OCI-LY3 (cell line): ENCODE measurements around the gene RARRES1.

Experiments used
- H2AFZ ChIP-seq: fragments of 200-600, 300-600 bp; shearing (Covaris generic); 2 replicates; pipeline ENCODE4 v1.6.0; 2014; ENCODE audit warnings: antibody characterized with exemption, low read depth, low read length
- H3K27ac ChIP-seq: fragments of 200-600, 300-600 bp; sonication (generic); 2 replicates; pipeline ENCODE4 v1.5.1; 2014; ENCODE audit warnings: mild to moderate bottlenecking, low read length, moderate library complexity, mixed read lengths
- H3K27me3 ChIP-seq: fragments of 200-600, 300-600 bp; sonication (generic); 2 replicates; pipeline ENCODE4 v1.6.1; 2014; ENCODE audit warnings: low read depth, low read length, mixed read lengths
- H3K36me3 ChIP-seq: fragments of 200-600, 300-600 bp; sonication (generic); replicated peaks from 2 replicates; pipeline ENCODE3; 2014; ENCODE audit warnings: low read depth, low read length, mixed read lengths
- H3K4me1 ChIP-seq: fragments of 300-600, 200-600 bp; sonication (generic); 2 replicates; pipeline ENCODE4 v1.6.1; 2014; ENCODE audit warnings: low read length, mixed read lengths
- H3K4me2 ChIP-seq: fragments of 200-600, 300-600 bp; sonication (generic); 2 replicates; pipeline ENCODE4 v1.6.1; 2014; ENCODE audit warnings: low read length, mixed read lengths
- H3K4me3 ChIP-seq: fragments of 300-600, 200-600 bp; sonication (generic); 2 replicates; pipeline ENCODE4 v1.5.1; 2014; ENCODE audit warnings: antibody characterized with exemption, mild to moderate bottlenecking, low read length, moderate library complexity
- H3K79me2 ChIP-seq: fragments of 300-600, 200-600 bp; shearing (Covaris generic); 2 replicates; pipeline ENCODE4 v1.6.1; 2014; ENCODE audit warnings: mild to moderate bottlenecking, low read length, mixed read lengths
- H3K9ac ChIP-seq: fragments of 300-600, 200-600 bp; shearing (Covaris generic); 2 replicates; pipeline ENCODE4 v1.6.0; 2014; ENCODE audit warnings: mild to moderate bottlenecking, low read length, moderate library complexity
- H3K9me3 ChIP-seq: fragments of 200-600, 300-600 bp; shearing (Covaris generic); 2 replicates; pipeline ENCODE4 v1.6.1; 2014; ENCODE audit warnings: low read length, mixed read lengths; ENCODE audit not compliant: insufficient read depth
- H4K20me1 ChIP-seq: fragments of 200-600, 300-600 bp; sonication (generic); 2 replicates; pipeline ENCODE4 v1.6.1; 2016; ENCODE audit warnings: low read length, mixed read lengths; ENCODE audit not compliant: insufficient read depth
- EZH2phosphoT487 ChIP-seq: fragments of 200-600 bp; shearing (Covaris generic); IDR thresholded peaks from 2 replicates; pipeline ENCODE4 v1.6.1; 2018; ENCODE audit warnings: antibody characterized with exemption, mixed run types, low read depth
- TF ChIP-seq, protein P1 (sequence below): fragments of 200-600, 300-600 bp; sonication (generic); IDR thresholded peaks from 2 replicates; pipeline ENCODE4 v1.5.1; 2014; ENCODE audit warnings: antibody characterized with exemption, low read length, low read depth

The RARRES1 gene

GRCh38 chr3:158762701-158763100, 30.4 kb upstream of the RARRES1 start:
- no peak overlapping the region for H3K9ac ChIP-seq
- no peak overlapping the region for H3K4me3 ChIP-seq
- H3K9me3 ChIP-seq, result no peaks in the 10 kb centered on the region
- TF ChIP-seq EZH2phosphoT487, result no peak
- H3K4me1 ChIP-seq, result no peaks in the 10 kb centered on the region
- H4K20me1 ChIP-seq, result no peaks in the 10 kb centered on the region
- no peak overlapping the region for H3K27ac ChIP-seq
- H3K4me2 ChIP-seq, result no peak overlapping the region
- no peak overlapping the region for H2AFZ ChIP-seq
- H3K36me3 ChIP-seq, result no peaks in the 10 kb centered on the region
- no peaks in the 10 kb centered on the region for H3K79me2 ChIP-seq
- H3K27me3 ChIP-seq, result no peaks in the 10 kb centered on the region

- no peak overlapping the region for H3K9ac ChIP-seq
- no peak overlapping the region for H3K4me2 ChIP-seq
- H3K4me1 ChIP-seq, result no peaks in the 10 kb centered on the region
- no peaks in the 10 kb centered on the region for H3K9me3 ChIP-seq
- no peaks in the 10 kb centered on the region for H3K27me3 ChIP-seq
- H3K4me3 ChIP-seq, result no peak overlapping the region
- H3K36me3 ChIP-seq, result no peaks in the 10 kb centered on the region
- no peak overlapping the region for H3K27ac ChIP-seq
- H3K79me2 ChIP-seq, result no peaks in the 10 kb centered on the region
- TF ChIP-seq EZH2phosphoT487, result no peak
- TF ChIP-seq, protein P1, sequence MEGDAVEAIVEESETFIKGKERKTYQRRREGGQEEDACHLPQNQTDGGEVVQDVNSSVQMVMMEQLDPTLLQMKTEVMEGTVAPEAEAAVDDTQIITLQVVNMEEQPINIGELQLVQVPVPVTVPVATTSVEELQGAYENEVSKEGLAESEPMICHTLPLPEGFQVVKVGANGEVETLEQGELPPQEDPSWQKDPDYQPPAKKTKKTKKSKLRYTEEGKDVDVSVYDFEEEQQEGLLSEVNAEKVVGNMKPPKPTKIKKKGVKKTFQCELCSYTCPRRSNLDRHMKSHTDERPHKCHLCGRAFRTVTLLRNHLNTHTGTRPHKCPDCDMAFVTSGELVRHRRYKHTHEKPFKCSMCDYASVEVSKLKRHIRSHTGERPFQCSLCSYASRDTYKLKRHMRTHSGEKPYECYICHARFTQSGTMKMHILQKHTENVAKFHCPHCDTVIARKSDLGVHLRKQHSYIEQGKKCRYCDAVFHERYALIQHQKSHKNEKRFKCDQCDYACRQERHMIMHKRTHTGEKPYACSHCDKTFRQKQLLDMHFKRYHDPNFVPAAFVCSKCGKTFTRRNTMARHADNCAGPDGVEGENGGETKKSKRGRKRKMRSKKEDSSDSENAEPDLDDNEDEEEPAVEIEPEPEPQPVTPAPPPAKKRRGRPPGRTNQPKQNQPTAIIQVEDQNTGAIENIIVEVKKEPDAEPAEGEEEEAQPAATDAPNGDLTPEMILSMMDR, result no peak
- H2AFZ ChIP-seq, result no peak overlapping the region
- H4K20me1 ChIP-seq, result no peaks in the 10 kb centered on the region
Observed at GRCh38 chr3:158761350-158761749, 29.1 kb upstream of the RARRES1 start.

GRCh38 chr3:158755421-158755820, 23.2 kb upstream of the RARRES1 start:
- no peaks in the 10 kb centered on the region for H3K36me3 ChIP-seq

GRCh38 chr3:158753854-158754253, 21.6 kb upstream of the RARRES1 start:
- Histone ChIP-seq H3K27me3 (no peaks in the 10 kb centered on the region), H3K27ac (no peak overlapping the region), H3K9me3 (no peaks in the 10 kb centered on the region), H3K9ac (no peak overlapping the region), H3K4me3 (no peak overlapping the region), H3K4me2 (no peak overlapping the region), H2AFZ (no peak overlapping the region), H3K79me2 (no peaks in the 10 kb centered on the region), H3K36me3 (no peaks in the 10 kb centered on the region), H4K20me1 (no peaks in the 10 kb centered on the region), H3K4me1 (no peaks in the 10 kb centered on the region)
- TF ChIP-seq, protein P1, result no peak
- TF ChIP-seq EZH2phosphoT487, result no peak

More at GRCh38 chr3:158755421-158755820, 23.2 kb upstream of the RARRES1 start:
- Histone ChIP-seq H3K27ac (no peak overlapping the region), H3K27me3 (no peaks in the 10 kb centered on the region), H3K4me3 (no peak overlapping the region), H2AFZ (no peak overlapping the region), H3K79me2 (no peaks in the 10 kb centered on the region), H3K4me2 (no peak overlapping the region), H4K20me1 (no peaks in the 10 kb centered on the region), H3K9me3 (no peaks in the 10 kb centered on the region), H3K9ac (no peak overlapping the region), H3K4me1 (no peaks in the 10 kb centered on the region)
- no peak for TF ChIP-seq EZH2phosphoT487
- TF ChIP-seq, protein P1, result no peak

DNA sequence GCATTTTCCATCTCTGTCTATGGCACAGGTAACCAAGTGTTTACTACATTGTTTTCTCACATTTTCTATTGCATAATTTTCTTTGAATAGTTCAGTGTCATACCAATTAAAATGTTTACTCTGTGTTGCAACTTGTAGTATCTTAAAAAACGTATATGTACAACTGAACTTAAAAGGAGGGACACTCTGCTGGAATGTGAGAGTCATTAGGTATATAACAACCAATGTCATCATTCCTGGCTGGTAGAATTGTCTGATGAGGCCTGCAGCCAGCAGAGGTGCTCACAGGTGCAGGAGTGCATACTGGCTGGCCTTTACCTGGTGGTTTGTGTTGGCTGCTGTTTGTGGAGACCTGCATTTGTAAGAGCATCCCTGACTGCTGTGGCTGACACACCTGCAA, 19.1 kb upstream of the RARRES1 start:
- Histone ChIP-seq H3K9me3 (no peaks in the 10 kb centered on the region), H3K9ac (no peak overlapping the region), H3K4me1 (no peaks in the 10 kb centered on the region), H3K27ac (no peak overlapping the region), H4K20me1 (no peaks in the 10 kb centered on the region), H3K27me3 (no peaks in the 10 kb centered on the region), H3K36me3 (peaks cover 2% of the 10 kb centered on the region), H3K79me2 (no peaks in the 10 kb centered on the region), H2AFZ (no peak overlapping the region), H3K4me3 (no peak overlapping the region), H3K4me2 (no peak overlapping the region)
- no peak for TF ChIP-seq EZH2phosphoT487
- TF ChIP-seq, protein P1, result no peak
